NCI-H2171 (cell line): ENCODE data around the gene SLF2.
"Not testable (repeated sequence)": the region's sequence is repeated elsewhere in the genome, so short reads cannot be mapped to it uniquely, and the experiment has no call there.

Source experiments
- DNase-seq: peaks from one replicate; lab custom pipeline; 2025; lab: John Stamatoyannopoulos, UW

Gene SLF2

DNA sequence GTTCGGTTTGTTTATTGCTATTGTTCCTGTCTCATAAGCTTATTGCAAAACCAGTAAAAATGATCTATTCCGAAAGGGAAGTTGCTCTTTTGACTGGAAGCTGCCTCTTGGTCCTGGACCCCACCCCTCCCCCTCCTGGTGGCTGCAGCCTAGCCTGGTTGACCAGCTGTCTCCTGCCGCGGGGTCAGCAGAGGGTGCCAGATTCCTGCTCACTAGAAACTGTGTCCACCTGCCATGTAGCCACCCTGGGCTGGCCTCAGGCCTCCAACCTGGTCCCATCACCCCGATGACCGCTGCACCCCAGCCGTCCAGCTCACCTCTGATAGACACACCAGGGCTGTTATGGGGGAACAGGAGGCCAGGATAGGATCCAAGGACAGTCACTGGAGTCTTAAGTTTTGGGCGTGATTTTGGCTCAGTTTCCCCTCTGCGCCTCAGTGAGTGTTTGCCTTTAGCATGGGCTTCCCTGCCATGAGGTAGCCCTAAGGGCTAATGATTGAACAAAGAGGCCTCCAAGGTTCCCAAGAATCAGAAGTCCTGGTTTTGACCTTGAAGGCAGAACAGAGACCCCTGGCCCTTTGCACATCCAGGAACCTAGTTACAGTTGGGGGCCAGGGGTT lies 32.9 kb upstream of the SLF2 start:
- DNase-seq: no peak

DNA sequence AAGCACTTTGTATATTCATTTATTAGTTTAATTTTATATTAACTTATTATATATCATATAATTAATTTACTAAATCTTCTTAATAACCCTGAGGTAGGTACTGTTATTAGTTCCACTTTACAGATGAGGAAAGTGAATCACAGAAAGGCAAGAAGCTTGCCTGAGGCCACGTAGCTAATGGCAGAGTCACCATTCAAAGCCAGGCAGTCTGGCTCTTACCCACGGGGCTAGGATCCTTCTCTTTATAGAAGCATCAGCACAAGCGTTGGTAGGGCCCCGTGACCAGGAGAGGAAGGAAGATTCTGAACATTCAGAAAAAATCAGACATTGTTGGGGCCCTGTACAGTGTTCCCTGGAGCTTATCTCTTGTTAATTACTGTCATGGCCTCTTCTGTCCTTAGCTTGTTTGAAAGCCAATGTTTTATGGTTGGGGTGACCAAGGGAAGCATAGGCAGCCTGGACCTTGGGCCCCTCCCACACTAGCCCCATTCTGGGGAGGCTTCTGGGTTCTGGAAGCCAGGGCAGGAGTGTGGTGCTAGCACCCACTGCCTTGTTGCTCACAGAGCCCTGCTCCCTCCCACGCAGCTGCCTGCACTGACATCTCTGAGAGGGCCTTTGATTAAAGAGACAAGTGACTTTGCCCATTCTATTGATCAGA lies 31.1 kb upstream of the SLF2 start:
- no peak for DNase-seq

DNA sequence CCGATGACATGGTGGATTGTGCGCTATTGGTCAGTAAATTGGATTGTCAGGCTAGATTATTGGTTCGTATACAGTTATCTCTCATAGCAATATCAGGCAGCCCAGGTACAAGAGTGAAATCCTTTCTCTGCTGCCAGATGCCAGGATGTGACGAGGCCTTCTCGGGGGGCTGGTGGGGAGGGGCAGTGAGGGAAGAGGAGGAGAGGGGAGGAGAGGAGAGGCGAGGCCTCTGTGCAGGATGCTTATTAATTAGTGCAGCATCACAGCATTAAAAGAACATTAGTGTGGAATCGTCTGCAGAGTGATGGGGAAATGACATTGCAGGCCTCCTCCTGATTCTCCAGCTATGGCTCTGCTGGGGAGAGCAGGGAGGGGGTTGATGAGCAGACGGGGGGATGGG lies 30.5 kb upstream of the SLF2 start:
- no peak for DNase-seq

DNA sequence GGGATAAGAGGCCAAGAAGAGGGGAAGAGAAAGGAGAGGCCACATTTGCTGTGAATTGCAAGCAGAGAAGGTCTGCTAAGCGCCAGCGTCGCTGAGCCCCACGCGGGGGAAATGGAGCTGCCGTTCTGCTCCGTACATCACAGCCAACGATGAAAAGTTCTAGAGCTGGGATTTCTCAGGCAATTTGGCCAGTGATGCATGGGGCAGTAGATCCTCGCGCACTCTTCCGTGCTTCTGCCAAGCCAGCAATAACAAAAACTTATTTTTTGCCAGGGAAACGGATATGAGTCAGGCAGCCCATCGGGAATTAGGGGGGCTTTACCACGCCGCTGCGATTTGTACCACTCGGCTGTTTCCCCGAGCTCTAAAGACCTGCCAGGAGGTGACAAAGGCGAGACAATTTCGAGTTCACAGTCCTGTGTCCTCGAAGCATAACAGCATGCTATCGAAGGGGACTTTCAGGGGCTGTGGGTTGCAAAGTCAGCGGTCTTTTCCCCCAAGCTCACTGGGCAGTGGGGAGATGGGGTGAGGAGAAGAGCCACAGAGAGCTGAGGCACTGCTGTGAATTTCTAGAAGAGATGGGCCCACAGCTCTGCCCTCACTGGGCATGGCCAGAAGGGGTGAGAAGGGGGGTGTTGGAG lies 30.0 kb upstream of the SLF2 start:
- DNase-seq: no peak

DNA sequence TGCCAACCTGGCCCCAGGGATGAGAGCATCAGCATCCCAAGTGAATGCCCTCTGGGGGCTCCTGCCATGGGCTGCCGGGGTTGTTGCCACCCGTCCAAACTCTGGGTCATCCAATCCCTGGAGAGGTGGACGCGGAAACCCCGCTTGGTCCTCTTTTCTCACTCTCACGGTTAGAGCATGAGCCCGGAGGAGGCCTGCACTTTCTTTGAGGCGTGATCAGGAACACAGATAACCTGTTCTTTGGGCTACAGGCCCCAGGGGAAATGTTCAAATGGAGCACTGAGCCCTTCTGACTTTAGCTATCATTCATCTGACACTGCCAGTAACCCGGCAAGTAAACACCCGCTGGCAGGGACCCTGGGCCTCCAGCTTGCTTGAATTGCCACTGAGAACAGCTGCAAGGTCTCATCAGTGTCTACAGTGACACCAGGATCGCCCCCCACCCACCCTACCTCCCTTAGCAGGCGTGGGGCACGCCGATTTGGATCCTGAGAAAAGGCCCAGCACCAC lies 29.4 kb upstream of the SLF2 start:
- DNase-seq: no peak

GRCh38 chr10:100885611-100886010 lies 27.2 kb upstream of the SLF2 start:
- not testable (repeated sequence) for DNase-seq

GRCh38 chr10:100886091-100886490 lies 26.7 kb upstream of the SLF2 start:
- DNase-seq: no peak

DNA sequence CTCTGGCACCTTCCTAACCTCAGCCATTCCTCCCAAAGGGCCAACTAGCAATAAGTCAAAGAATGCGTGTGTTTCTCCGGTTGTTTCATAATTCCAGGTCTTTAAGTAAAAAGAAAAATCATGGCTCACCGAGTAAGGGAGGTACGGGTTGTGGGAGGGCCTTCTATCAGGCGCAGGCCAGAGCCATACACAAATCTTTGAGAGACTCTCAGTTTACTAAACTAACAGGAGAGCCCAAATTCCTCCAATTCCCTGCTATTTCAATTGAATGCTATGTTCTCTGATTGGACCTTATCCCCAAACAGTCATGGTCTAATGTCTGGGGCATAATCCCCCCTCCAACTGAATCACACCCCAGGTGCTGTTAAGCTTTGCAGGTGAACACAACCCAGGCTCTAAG lies 26.2 kb upstream of the SLF2 start:
- no peak for DNase-seq

DNA sequence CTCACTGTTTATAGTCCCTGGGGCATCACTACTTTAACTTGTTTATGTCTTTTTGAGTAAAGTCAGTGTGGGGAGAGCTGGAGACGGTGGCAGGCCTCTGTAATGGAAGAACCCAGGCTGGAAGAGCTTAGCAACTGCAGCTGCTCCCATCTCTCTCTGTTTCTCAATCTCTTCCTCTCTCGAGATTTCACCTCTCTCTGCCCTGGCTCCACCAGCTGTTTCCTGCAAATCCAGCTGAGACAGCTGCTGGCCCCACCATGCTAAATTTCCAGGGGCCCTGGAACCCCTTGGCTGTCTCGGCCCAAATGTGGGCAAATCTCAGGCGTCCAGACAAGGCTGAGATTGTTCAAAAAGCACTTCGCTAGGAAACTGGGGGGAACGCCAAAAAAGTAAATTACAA lies 25.8 kb upstream of the SLF2 start:
- DNase-seq: no peak

DNA sequence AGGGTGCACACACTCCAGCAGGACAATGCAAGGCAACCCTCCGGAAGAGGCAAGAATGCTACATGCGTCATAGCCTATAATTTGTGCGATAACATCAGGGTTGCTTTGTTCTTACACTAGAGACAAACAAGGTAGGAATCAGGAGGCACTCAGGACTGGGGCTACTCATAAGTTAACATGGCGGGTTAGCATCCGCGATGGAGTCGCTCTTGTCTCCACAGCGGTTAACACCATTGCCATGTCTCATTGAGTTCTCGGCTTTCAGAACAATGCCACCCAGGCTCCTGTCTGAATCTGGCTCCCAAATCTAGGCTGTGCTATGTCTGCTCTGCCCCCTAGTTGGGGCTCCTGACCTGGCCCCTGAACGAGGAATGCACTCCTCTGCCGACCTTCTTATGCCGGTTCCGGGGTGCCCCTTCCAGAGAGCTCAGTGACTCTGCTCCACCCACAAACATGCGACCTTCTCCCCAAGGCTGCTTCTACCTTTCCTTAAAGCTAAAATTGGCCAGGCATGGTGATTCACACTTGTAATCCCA lies 24.9 kb upstream of the SLF2 start:
- DNase-seq: no peak

GRCh38 chr10:100888957-100889356 lies 23.8 kb upstream of the SLF2 start:
- no peak for DNase-seq

GRCh38 chr10:100889546-100889945 lies 23.2 kb upstream of the SLF2 start:
- DNase-seq: no peak

GRCh38 chr10:100890141-100890672 lies 22.6 kb upstream of the SLF2 start:
- no peak for DNase-seq

DNA sequence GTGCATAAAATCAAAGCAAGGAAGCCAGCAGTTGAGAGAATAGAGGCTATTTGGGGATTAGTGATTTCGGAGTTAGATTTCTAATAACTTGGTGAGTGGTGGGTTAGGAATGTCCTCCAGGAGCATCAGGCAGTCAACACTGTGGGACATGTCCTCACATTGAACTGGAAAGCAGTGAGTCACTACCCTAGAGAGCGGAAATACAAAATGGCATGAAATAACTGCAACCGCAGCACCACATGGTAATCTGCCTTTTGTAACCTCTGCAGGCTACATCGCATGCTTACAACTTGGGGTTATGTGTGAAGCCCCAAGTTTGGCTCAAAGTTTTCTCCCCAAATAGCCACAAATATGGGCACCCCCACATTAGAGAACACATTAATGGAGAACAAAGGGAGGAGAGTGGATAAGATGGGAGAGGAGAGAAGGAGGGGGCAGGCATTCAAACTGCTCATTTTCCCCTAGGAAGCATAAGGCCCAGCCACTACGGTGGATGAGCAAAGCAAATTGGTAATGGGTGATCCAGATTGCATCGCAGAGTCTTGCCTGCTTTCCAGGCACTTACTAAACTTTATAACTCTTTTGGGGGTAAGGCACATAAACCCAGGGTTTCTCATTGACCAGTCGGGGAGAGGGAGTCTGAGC lies 22.0 kb upstream of the SLF2 start:
- no peak for DNase-seq

DNA sequence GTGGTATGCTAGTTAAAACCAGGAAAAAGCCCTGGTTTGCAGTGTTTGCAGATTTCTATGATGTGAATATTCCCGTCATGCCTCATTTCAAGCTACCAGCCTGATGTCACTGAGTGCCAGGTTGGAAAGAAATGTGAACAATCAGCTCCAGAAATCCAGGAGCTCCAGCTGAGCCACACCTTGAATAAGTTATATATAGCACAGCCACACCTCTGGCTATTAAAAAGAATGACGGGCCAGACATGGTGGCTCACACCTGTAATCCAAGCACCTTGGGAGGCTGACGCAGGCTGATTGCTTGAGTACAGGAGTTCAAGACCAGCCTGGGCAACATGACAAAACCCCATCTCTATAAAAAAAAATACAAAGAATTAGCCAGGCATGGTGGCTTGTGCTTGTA lies 18.7 kb upstream of the SLF2 start:
- DNase-seq: no peak

- no peak for DNase-seq
These were observed 18.0 kb upstream of the SLF2 start for GRCh38 chr10:100894589-100895294.

DNA sequence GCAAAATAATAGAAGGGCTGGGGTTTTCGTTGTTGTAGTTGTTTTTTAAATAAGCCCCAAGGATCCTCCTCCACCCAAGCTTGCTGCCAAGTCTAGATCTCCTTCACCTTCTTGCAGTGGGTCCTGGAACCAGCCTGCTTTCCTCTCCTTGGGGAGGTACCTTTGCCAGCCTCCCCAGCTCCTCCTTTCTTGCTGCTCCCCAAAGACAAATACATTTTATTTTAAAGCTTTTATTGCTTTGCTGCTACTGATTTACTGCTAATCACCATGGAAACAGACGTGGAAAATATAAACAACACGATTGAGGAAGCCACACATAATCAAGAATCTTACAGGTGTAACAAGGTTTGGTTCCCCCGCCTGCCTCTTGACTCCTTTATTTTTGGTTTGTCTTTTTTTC lies 17.4 kb upstream of the SLF2 start:
- DNase-seq: no peak

DNA sequence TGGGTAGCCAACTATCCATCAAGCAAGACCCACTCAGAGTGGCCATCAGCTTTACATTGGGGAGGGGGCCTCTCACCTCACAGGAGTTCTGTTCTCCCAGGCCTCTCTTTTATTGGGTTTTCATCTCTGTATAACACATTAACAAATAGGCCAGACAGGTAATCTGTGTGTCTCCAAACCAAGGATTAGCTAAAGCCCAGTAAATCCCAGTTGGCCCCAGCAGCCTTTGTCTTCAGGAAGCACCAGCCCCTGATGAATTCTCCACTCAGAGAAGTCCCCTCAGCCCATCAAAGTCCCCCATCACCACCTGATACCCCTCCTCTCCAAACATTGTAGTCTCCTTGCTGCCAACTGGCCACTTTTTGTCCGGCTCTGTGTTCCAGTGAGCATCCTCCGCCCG lies 16.9 kb upstream of the SLF2 start:
- DNase-seq: no peak

GRCh38 chr10:100896876-100897461 lies 15.8 kb upstream of the SLF2 start:
- no peak for DNase-seq

- no peak for DNase-seq
These were observed 14.8 kb upstream of the SLF2 start for GRCh38 chr10:100897976-100898375.

DNA sequence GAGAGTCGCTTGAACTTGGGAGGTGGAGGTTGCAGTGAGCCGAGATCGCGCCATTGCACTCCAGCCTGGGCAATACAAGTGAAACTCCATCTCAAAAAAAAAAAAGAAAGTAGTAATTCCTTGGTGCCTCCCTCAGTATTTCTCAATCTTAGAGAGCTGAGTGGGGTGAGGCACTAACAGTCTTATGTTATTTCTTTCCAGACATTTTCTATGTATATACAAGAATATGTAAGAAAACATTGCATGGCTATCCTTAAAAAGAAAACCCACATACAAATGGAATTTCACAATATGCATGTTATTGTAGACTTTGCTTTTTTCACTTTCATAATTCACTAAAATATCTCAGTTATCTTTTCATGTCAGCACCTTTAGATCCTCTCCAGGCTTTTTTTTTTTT lies 13.6 kb upstream of the SLF2 start:
- DNase-seq: no peak
